Gastrocnemius medialis (tissue), 4 donors: Measurements from ENCODE around the gene ZNF865.

Experiments used
- POLR2A ChIP-seq, 2 donors: fragments of 450-650 bp; IDR thresholded peaks; one replicate each; pipeline ENCODE4 v1.6.1; 2017; ENCODE audit warnings: antibody characterized with exemption in 2 of 2, mild to moderate bottlenecking in 2 of 2, moderate library complexity in 2 of 2
- TF ChIP-seq, protein P1 (sequence below), 5 experiments: fragments of 450-650 bp in 3 of 5; fragments of 200-600 bp in 2 of 5; sonication (generic) in 2 of 5; IDR thresholded peaks in 4 of 5; conservative IDR thresholded peaks in 1 of 5; 1 replicate in 4 of 5; 2 replicates in 1 of 5; pipeline ENCODE4 v1.5.1; 2016 to 2019; ENCODE audit warnings: antibody characterized with exemption in 5 of 5, mild to moderate bottlenecking in 3 of 5, moderate library complexity in 3 of 5

DNA sequence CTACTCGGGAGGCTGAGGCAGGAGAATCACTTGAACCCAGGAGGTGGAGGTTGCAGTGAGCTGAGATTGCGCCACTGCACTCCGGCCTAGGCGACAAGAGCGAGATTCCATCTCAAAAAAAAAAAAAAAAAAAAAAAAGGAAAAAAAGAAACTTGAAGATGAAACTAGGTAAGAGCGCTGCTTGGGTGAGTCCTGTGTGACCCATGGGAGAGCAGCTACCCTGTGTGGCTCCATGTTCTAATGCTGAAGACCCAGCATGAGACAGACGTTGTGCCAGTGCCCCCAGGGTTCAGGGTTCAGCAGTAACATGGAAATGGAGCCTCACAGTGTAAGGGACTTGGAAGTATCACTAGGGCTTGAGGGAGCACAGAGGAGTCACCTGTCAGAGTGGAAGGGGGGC lies 13.0 kb downstream of the ZNF865 start:
- TF ChIP-seq POLR2A (IDR thresholded peaks at IDR 0.05): no peak
- TF ChIP-seq, protein P1, sequence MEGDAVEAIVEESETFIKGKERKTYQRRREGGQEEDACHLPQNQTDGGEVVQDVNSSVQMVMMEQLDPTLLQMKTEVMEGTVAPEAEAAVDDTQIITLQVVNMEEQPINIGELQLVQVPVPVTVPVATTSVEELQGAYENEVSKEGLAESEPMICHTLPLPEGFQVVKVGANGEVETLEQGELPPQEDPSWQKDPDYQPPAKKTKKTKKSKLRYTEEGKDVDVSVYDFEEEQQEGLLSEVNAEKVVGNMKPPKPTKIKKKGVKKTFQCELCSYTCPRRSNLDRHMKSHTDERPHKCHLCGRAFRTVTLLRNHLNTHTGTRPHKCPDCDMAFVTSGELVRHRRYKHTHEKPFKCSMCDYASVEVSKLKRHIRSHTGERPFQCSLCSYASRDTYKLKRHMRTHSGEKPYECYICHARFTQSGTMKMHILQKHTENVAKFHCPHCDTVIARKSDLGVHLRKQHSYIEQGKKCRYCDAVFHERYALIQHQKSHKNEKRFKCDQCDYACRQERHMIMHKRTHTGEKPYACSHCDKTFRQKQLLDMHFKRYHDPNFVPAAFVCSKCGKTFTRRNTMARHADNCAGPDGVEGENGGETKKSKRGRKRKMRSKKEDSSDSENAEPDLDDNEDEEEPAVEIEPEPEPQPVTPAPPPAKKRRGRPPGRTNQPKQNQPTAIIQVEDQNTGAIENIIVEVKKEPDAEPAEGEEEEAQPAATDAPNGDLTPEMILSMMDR (IDR thresholded peaks at IDR 0.05 in 4 of 5, conservative IDR thresholded peaks at IDR 0.05 in 1 of 5): no peak
